ENCODE results near the gene FAM222A.

The FAM222A gene

DNA sequence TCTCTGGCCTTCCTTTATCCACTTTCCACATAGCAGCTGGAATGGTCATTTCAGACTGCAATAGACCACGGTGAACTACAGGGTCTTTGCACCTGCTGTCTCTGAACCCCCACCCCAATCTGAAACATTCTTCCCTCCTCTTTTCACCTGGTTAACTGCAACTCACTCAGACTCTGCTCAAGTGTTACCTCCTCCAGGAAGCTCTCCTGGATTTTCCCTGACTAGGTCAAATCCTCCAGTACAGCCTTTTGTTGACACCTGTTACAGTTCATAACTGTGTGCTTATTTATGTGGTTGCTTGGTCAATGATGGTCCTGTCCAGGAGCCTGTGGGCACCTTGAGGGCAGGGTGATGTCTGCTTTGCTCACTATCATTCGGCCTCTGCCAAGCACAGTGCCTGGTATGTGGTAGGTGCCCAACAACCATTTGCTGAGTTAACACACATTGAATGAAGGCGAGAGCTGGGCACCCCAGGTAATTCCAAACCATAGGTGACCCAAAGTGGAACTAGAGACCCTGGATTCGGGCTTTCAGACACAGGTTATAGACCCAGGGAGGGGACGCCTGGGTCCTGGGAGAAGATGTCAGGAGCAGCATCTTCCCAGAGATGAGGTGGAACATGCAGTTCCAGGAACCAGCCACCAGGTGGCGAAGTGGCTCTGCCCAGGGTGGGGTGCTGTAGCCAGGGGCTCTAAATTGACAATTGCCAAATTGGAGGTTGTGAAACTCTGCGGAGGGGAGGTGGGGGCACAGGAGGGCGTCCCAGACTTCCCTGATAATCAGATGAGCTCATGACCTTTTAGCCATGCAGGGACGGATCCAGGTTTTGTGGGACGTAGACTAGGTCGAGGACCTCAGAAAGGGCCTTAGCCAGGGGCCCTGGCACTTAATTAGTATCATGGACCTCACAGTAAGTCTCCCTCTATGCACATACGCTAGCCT is 91.5 kb downstream of the FAM222A start:
- peak; percentile 59 for DNase-seq

DNA sequence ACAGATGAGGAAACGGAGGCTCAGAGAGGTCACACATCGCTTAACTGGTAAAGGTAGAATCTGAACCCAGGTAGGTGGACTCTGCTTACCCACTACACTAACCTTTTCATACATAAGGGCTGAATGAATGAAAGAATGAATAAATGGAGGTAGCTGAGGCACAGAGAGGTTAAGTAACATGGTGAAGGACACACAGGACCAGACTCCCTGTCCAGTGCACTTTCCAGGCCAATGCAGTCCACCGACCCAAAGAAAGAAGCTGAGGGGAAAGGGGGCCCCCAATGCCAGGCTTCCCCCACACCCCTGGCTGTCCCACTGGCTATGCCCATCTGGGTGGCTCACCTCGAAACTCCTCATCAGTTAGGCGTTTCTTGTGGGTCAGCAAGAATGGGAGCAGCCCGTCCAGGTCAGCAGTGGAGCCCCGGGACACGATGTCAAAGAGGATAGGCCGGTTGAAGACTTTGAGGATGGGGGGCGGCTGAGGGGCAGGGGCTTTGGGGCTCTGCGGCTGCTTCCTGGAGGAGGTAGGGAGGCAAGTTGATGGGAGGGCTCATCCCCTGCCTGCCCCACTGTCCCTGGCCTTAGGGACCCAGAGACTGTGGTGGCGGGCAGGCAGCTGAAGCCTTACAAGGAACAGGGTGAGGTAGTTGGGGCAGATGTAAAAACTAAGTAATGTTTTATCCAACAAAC is 94.5 kb downstream of the FAM222A start:
- no peak for DNase-seq

DNA sequence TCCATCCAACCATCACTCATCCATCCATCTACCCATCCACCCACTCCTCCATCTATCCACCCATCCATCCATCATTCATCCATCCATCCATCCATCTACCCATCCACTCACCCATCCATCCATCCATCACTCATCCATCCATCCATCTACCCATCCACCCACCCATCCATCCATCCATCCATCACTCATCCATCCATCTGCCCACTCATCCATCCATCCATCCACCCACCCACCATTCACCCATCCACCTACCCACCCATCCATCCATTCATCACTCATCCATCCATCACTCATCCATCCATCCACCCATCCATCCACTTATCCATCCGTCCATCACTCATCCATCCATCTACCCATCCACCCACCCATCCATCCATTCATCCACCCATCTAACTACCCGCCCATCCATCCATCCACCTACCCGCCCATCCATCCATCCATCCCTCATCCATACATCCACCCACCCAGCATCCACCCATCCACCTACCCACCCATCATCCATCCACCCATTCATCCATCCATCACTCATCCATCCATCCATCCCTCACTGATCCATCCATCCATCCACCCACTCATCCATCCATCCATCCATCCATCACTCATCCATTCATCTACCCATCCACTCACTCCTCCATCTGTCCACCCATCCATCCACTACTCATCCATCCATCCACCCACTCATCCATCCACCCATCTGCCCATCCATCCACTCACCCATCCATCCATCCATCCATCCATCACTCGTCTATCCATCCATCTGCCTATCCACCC is 95.4 kb downstream of the FAM222A start:
- no peak for DNase-seq

DNA sequence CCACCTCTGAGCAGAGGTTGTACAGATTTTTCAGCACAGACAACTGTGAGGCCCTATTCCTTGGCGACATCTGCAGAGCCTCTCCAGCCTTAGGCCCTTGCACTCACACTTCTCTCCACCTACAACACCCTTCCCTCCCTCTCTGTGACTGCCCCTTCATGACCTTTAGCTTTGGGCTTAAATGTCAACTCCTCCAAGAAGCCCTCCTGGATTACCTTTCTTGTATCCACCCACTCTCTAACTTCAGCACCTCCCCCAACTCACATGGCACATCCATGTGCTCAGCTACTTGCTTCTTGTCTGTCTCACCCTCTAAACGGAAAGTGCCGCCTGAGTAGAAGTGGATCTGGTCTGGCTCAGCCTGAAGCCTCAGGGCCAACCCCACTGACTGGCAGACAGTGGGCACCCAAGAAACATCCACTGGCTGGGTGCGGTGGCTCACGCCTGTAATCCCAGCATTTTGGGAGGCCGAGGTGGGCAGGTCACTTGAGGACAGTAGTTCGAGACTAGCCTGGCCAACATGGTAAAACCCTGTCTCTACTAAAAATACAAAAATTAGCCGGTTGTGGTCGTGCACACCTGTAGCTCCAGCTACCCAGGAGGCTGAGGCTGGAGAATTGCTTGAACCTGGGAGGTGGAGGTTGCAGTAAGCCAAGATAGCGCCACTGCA is 97.5 kb downstream of the FAM222A start:
- no peak for DNase-seq

DNA sequence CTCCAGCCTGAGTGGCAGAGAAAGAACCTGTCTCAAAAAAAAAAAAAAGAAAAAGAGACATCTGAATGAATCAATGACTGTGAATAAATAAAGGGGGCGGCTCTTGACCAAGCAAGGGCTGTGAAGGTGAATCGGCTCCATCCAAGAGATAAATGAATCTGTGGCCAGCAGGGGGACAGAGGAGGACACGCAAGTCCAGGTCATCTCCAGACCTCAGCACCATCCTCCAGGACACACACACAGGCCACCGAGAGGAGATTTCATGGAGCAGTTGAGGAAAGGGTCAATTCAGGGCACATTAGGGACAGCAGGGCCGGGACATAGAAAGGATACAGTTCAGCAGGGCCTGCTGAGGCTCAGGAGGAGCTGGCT is 98.0 kb downstream of the FAM222A start:
- DNase-seq, result no peak

DNA sequence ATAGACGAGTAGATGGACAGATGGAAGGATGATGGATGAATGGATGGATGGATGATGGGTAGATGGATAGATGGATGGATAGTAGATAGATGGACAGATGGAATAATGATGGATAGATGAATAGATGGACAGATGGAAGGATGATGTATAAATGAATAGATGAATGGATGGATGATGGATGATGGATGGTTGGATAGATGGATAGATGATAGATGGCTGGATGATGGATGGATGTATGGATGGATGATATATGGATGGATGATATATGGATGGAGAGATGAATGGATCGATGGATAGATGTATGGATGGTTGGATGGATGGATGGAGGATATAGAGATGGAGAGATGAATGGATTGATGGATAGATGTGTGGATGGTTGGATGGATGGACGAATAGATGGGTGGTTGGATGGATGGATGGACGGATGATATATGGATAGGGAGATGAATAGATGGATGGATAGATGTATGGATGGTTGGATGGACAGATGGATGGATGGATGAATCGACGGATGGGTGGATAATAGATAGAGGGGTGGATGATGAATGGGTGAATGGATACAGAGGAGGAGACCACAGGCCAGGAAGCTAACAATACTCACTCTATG is 100.3 kb downstream of the FAM222A start:
- DNase-seq, result no peak

GRCh38 chr12:109814600-109815150 is 101.0 kb downstream of the FAM222A start:
- DNase-seq, result peak; percentile 26

GRCh38 chr12:109815225-109815624 is 101.6 kb downstream of the FAM222A start:
- no peak for DNase-seq

- peak; percentile 20 for DNase-seq
Observed at GRCh38 chr12:109815757-109816617, 102.4 kb downstream of the FAM222A start.

- DNase-seq, result no peak
Observed at GRCh38 chr12:109816870-109817269, 103.2 kb downstream of the FAM222A start.

GRCh38 chr12:109817627-109818231 is 104.1 kb downstream of the FAM222A start:
- DNase-seq, result no peak

DNA sequence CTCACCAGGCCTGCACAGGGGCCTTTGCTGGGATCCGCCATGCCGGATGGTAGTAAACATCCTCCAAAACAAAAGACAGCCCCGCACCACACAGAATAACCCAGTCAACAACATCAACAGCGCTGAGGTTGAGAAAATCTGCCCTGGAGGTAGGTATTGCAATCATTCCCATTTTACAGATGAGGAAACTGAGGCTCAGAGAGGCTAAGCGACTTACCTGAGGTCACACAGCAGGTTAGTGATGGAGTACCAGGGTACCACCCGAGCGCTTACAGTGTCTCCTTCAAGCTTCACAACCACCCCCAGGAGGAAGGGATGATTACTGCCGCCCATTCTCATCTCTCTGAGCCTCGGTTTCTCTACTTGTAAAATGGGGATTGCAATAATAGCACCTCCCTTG is 104.6 kb downstream of the FAM222A start:
- DNase-seq, result no peak

DNA sequence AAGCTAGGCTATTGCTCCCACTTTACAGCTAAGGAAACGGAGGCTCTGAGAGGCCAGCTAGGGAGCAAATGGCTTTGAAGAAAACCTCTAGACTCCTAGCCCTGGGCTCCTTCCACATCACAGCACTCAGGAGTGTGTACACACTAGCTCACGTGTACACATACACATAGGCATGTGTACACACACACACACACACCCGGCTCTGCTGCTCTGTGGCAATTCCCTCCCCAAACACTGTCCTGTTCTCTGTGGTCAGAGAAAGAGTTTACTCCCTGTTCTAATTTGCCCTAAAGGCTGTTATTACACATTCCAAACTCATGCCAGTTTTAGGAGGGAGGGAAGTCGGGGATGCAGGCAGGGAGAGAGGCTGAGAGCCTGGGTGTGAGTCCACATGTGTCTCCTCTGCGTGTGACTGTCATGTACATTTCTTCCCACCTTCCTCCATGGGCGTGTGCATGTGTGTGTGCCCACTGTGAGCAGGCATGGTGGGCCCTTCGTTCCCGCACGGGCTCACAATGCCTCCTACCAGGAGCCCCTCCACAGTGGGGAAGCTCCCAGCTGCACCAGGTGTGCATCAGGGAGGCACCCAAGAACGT is 105.4 kb downstream of the FAM222A start:
- peak; percentile 57 for DNase-seq

All from NCI-H69 (cell line).